Measurements from ENCODE around the gene MTUS2. TPM values are rescaled to one million over a fixed set of nuclear protein-coding genes. Genes with fewer than 3 reads are reported as not detected.

The MTUS2 gene
- total and polyA plus RNA-seq, 2 experiments from 2014 or later: 0.27 to 0.38 TPM

DNA sequence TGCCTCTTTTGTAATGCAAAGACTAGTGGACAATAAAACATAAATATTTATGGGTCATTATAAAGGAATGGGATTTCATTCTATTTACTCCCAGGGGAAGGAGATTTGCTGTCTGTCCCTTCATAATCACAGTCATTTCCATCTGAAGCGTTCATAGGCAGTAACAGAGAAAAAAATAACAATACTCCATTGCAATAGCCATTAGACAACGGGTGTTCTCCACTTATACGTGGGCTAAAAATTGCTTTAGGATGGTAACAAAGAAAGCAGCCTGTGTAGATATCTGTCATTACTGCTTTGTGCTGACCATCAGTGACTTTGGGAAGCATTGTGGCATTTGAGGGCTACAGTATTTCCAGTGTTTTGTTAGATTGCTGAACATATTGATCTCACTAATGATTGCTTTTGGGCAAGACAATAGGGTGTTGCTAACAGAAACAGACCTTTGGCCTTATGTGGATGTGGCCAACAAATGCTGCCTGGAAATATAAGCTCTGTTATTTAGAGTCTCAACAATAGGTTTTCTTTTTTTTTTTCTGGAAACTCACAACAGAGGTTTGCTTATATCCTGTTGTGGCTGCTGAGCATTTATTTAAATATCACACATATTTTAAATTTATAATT, 355.2 kb downstream of the MTUS2 start:
- Histone ChIP-seq H3K4me1 (ENCODE audit: insufficient read depth) (no peaks in the 10 kb centered on the region), H3K4me2 (no peak overlapping the region), H3K27ac (ENCODE audit: low read depth) (no peak overlapping the region), H3K4me3 (no peak overlapping the region), H3K9me2 (ENCODE audit: insufficient read depth) (peaks cover 10% of the 10 kb centered on the region; the same call in 1 of the 2 replicates), H3K36me3 (ENCODE audit: insufficient read depth) (no peaks in the 10 kb centered on the region), H3K27me3 (ENCODE audit: insufficient read depth) (no peaks in the 10 kb centered on the region), H2AFZ (no peak overlapping the region), H3F3A (replicated peaks; ENCODE audit: low read depth) (no peaks in the 10 kb centered on the region), H3K79me2 (replicated peaks; ENCODE audit: insufficient read depth) (no peaks in the 10 kb centered on the region), H4K20me1 (replicated peaks; ENCODE audit: insufficient read depth) (no peaks in the 10 kb centered on the region)
- no peaks in the 10 kb centered on the region for H3K4me1 Mint-ChIP-seq
- no peak for ATAC-seq
- DNase-seq (ENCODE audit: low spot score): no peak
- H3K4me3 Mint-ChIP-seq: no peak overlapping the region
- H3K27ac Mint-ChIP-seq: no peak overlapping the region
- TF ChIP-seq JUNB (IDR thresholded peaks at IDR 0.05; ENCODE audit: unreplicated experiment): no peak
- no peak for TF ChIP-seq EZH2phosphoT487 (IDR thresholded peaks at IDR 0.05; ENCODE audit: unreplicated experiment)
- no peak for TF ChIP-seq CREB1 (CRISPR knock-in tag; IDR thresholded peaks at IDR 0.05; ENCODE audit: low read depth)
- no peak for TF ChIP-seq POLR2AphosphoS5 (IDR thresholded peaks at IDR 0.05; ENCODE audit: low read depth)
- TF ChIP-seq ZNF114 (CRISPR knock-in tag; IDR thresholded peaks at IDR 0.05): no peak
- TF ChIP-seq, protein P1, sequence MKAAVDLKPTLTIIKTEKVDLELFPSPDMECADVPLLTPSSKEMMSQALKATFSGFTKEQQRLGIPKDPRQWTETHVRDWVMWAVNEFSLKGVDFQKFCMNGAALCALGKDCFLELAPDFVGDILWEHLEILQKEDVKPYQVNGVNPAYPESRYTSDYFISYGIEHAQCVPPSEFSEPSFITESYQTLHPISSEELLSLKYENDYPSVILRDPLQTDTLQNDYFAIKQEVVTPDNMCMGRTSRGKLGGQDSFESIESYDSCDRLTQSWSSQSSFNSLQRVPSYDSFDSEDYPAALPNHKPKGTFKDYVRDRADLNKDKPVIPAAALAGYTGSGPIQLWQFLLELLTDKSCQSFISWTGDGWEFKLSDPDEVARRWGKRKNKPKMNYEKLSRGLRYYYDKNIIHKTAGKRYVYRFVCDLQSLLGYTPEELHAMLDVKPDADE (IDR thresholded peaks at IDR 0.05): no peak
- no peak for TF ChIP-seq ZNF331 (CRISPR knock-in tag; IDR thresholded peaks at IDR 0.05; ENCODE audit: low read depth)
- no peak for TF ChIP-seq STAT1 (IDR thresholded peaks at IDR 0.05; ENCODE audit: unreplicated experiment)
- TF ChIP-seq NANOG (IDR thresholded peaks at IDR 0.05; ENCODE audit: borderline replicate concordance): no peak
- TF ChIP-seq ZNF462 (CRISPR knock-in tag; IDR thresholded peaks at IDR 0.05): no peak
- TF ChIP-seq, protein P2, sequence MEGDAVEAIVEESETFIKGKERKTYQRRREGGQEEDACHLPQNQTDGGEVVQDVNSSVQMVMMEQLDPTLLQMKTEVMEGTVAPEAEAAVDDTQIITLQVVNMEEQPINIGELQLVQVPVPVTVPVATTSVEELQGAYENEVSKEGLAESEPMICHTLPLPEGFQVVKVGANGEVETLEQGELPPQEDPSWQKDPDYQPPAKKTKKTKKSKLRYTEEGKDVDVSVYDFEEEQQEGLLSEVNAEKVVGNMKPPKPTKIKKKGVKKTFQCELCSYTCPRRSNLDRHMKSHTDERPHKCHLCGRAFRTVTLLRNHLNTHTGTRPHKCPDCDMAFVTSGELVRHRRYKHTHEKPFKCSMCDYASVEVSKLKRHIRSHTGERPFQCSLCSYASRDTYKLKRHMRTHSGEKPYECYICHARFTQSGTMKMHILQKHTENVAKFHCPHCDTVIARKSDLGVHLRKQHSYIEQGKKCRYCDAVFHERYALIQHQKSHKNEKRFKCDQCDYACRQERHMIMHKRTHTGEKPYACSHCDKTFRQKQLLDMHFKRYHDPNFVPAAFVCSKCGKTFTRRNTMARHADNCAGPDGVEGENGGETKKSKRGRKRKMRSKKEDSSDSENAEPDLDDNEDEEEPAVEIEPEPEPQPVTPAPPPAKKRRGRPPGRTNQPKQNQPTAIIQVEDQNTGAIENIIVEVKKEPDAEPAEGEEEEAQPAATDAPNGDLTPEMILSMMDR (conservative IDR thresholded peaks at IDR 0.05; ENCODE audit: low read depth in 2 of 2): no peak
- TF ChIP-seq REST (IDR thresholded peaks at IDR 0.05; ENCODE audit: unreplicated experiment): no peak
- no peak for TF ChIP-seq EZH2 (IDR thresholded peaks at IDR 0.05; ENCODE audit: low read depth, unreplicated experiment)
- no peaks in the 10 kb centered on the region for H3K9me3 Mint-ChIP-seq
- H3K36me3 Mint-ChIP-seq (ENCODE audit: low read depth): no peaks in the 10 kb centered on the region
- H3K27me3 Mint-ChIP-seq (ENCODE audit: insufficient read depth, low read depth, poor library complexity): no peaks in the 10 kb centered on the region
